HG02981 (cell line): ENCODE results near the gene CERS6.
"Not testable (repeated sequence)": the region's sequence is repeated elsewhere in the genome, so short reads cannot be mapped to it uniquely, and the experiment has no call there.

Experiments
- ATAC-seq: cut with Tn5 transposase; IDR thresholded peaks from one replicate; pipeline ENCODE4 v1.9.1; 2021; ENCODE audit warnings: mild to moderate bottlenecking, moderate library complexity; ENCODE audit not compliant: unreplicated experiment

CERS6 gene

GRCh38 chr2:168466834-168467565 is 10.9 kb downstream of the CERS6 start:
- no peak for ATAC-seq

- ATAC-seq, result no peak
Observed at GRCh38 chr2:168467729-168468128, 11.7 kb downstream of the CERS6 start.

GRCh38 chr2:168468354-168468753 is 12.3 kb downstream of the CERS6 start:
- ATAC-seq, result no peak

GRCh38 chr2:168469281-168469988 is 13.4 kb downstream of the CERS6 start:
- ATAC-seq, result peak; percentile 78

- ATAC-seq, result no peak
Observed at GRCh38 chr2:168470320-168471162, 14.5 kb downstream of the CERS6 start.

- no peak for ATAC-seq
Observed at GRCh38 chr2:168471163-168471475, 15.0 kb downstream of the CERS6 start.

- no peak for ATAC-seq
Observed at GRCh38 chr2:168475636-168476035, 19.6 kb downstream of the CERS6 start.

GRCh38 chr2:168478206-168478605 is 22.1 kb downstream of the CERS6 start:
- no peak for ATAC-seq

- ATAC-seq, result no peak
Observed at GRCh38 chr2:168480356-168480755, 24.3 kb downstream of the CERS6 start.

- no peak for ATAC-seq
Observed at GRCh38 chr2:168480825-168481585, 24.9 kb downstream of the CERS6 start.

GRCh38 chr2:168482269-168482668 is 26.2 kb downstream of the CERS6 start:
- no peak for ATAC-seq

- no peak for ATAC-seq
Observed at GRCh38 chr2:168482952-168483831, 27.1 kb downstream of the CERS6 start.

GRCh38 chr2:168486477-168486876 is 30.4 kb downstream of the CERS6 start:
- ATAC-seq, result no peak

- peak; percentile 94 for ATAC-seq
Observed at GRCh38 chr2:168490015-168490874, 34.2 kb downstream of the CERS6 start.

- no peak for ATAC-seq
Observed at GRCh38 chr2:168490946-168491605, 35.0 kb downstream of the CERS6 start.

- not testable (repeated sequence) for ATAC-seq
Observed at GRCh38 chr2:168491728-168492127, 35.7 kb downstream of the CERS6 start.

GRCh38 chr2:168493219-168493618 is 37.1 kb downstream of the CERS6 start:
- not testable (repeated sequence) for ATAC-seq

GRCh38 chr2:168494190-168494711 is 38.2 kb downstream of the CERS6 start:
- no peak for ATAC-seq
